SK-N-SH treated with all-trans-retinoic acid at 6 μM for 48 hours (cell line): Measurements from ENCODE around the gene RNF126.

Experiments used
- CSRNP3 ChIP-seq: fragments of 250-450 bp; sonication (Bioruptor Pico); IDR thresholded peaks from 2 replicates; pipeline ENCODE4 v1.5.1; 2021; ENCODE audit warnings: mild to moderate bottlenecking, moderate library complexity
- OSR1 ChIP-seq: fragments of 250-450 bp; sonication (Bioruptor Pico); IDR thresholded peaks from 2 replicates; pipeline ENCODE4 v1.8.0; 2022; ENCODE audit warnings: moderate library complexity, mild to moderate bottlenecking, inconsistent platforms
- PATZ1 ChIP-seq: fragments of 250-450 bp; sonication (Bioruptor Pico); IDR thresholded peaks from 2 replicates; pipeline ENCODE4 v1.8.0; 2020; ENCODE audit warnings: mild to moderate bottlenecking, moderate library complexity, borderline replicate concordance
- RARB ChIP-seq: fragments of 250-450 bp; sonication (Bioruptor Pico); IDR thresholded peaks from 2 replicates; pipeline ENCODE4 v1.8.0; 2021; ENCODE audit warnings: mild to moderate bottlenecking, moderate library complexity
- SNAI2 ChIP-seq: fragments of 250-450 bp; sonication (Bioruptor Pico); IDR thresholded peaks from 2 replicates; pipeline ENCODE4 v1.5.0; 2020; ENCODE audit warnings: mild to moderate bottlenecking, moderate library complexity
- ZC3H10 ChIP-seq: fragments of 250-450 bp; sonication (Bioruptor Pico); IDR thresholded peaks from 2 replicates; pipeline ENCODE4 v1.5.1; 2021; ENCODE audit warnings: mild to moderate bottlenecking, moderate library complexity
- ZFP3 ChIP-seq: fragments of 250-450 bp; sonication (Bioruptor Pico); IDR thresholded peaks from 2 replicates; pipeline ENCODE4 v1.5.0; 2020; ENCODE audit warnings: mild to moderate bottlenecking, moderate library complexity
- ZFP30 ChIP-seq: fragments of 450-650 bp; formaldehyde crosslinking; IDR thresholded peaks from 2 replicates; pipeline ENCODE4 v1.5.0; 2022; ENCODE audit warnings: mild to moderate bottlenecking, moderate library complexity
- ZNF565 ChIP-seq: fragments of 450-650 bp; formaldehyde crosslinking; conservative IDR thresholded peaks from 2 replicates; pipeline ENCODE4 v1.5.0; 2020; ENCODE audit warnings: low read depth, mild to moderate bottlenecking, moderate library complexity
- ZNF70 ChIP-seq: fragments of 450-650 bp; formaldehyde crosslinking; IDR thresholded peaks from 2 replicates; pipeline ENCODE4 v1.5.0; 2020; ENCODE audit warnings: mild to moderate bottlenecking, moderate library complexity

- TF ChIP-seq ZNF70 (CRISPR knock-in tag), result no peak
- TF ChIP-seq PATZ1 (CRISPR knock-in tag), result no peak
- TF ChIP-seq ZFP3 (CRISPR knock-in tag), result no peak
- no peak for TF ChIP-seq ZFP30 (CRISPR knock-in tag)
- no peak for TF ChIP-seq OSR1 (CRISPR knock-in tag)
- TF ChIP-seq SNAI2, result no peak
- TF ChIP-seq RARB (CRISPR knock-in tag), result no peak
- no peak for TF ChIP-seq ZC3H10 (CRISPR knock-in tag)
- TF ChIP-seq CSRNP3 (CRISPR knock-in tag), result no peak
- TF ChIP-seq ZNF565 (CRISPR knock-in tag), result no peak
Measured at GRCh38 chr19:709196-709964, 46.4 kb upstream of the RNF126 start.
